ENCODE data around the gene CADPS2.

DNA sequence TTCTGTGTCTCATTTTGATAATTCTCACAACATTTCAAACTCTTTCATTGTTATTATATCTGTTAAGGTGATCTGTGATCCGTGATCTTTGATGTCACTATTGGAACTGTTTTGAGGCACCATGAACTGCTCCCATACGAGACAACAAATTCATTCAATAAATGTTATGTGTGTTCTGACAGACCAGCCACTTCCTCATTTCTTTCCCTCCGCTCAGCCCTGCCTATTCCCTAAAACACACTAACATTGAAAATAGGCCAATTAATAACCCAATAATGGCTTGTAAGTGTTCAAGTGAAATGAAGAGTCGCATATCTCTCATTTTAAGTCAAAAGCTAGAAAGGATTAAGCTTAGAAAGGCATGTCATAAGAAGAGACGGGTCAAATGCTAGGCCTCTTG is 232.6 kb downstream of the CADPS2 start:
- TF ChIP-seq, protein P1, sequence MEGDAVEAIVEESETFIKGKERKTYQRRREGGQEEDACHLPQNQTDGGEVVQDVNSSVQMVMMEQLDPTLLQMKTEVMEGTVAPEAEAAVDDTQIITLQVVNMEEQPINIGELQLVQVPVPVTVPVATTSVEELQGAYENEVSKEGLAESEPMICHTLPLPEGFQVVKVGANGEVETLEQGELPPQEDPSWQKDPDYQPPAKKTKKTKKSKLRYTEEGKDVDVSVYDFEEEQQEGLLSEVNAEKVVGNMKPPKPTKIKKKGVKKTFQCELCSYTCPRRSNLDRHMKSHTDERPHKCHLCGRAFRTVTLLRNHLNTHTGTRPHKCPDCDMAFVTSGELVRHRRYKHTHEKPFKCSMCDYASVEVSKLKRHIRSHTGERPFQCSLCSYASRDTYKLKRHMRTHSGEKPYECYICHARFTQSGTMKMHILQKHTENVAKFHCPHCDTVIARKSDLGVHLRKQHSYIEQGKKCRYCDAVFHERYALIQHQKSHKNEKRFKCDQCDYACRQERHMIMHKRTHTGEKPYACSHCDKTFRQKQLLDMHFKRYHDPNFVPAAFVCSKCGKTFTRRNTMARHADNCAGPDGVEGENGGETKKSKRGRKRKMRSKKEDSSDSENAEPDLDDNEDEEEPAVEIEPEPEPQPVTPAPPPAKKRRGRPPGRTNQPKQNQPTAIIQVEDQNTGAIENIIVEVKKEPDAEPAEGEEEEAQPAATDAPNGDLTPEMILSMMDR (IDR thresholded peaks at IDR 0.05) = no peak
- no peak for TF ChIP-seq POLR2A (IDR thresholded peaks at IDR 0.05)

Data from body of pancreas (tissue), 4 donors.